ENCODE measurements around the gene TNS3. TPM values are rescaled to one million over a fixed set of nuclear protein-coding genes. Genes with fewer than 3 reads are reported as not detected.

Gene TNS3
- total and polyA plus RNA-seq, 9 of the 15 experiments (the other 6 are each of a cell fraction or from before 2014, with no cell fraction given) = 0.20 TPM; not detected in 8

DNA sequence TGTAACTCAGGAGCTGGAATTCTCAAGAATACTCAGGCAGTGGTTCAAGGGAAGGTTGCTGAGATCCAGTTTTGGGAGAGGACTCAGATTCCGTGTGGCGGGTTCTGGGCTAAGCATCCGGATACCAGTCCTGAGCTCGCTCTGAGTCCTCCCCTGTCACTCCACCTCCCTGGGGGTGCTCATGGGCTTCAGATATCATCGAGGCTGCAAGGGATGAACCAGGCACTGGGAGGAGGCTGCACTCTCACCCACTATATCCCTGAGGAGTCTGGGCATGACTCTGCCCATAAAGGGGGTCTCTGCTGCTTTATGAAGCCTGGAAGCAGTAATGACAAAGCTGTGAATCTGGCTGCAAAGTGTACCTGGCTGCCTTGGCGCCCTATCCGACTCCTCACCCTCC is 188.5 kb downstream of the TNS3 start (continued):
- TF ChIP-seq MYC (IDR thresholded peaks at IDR 0.05; ENCODE audit: low read depth, low read length) (no peak), MYC (CRISPR knock-in tag; IDR thresholded peaks at IDR 0.05; ENCODE audit: borderline replicate concordance, low read depth) (no peak)
- TF ChIP-seq, protein P1, sequence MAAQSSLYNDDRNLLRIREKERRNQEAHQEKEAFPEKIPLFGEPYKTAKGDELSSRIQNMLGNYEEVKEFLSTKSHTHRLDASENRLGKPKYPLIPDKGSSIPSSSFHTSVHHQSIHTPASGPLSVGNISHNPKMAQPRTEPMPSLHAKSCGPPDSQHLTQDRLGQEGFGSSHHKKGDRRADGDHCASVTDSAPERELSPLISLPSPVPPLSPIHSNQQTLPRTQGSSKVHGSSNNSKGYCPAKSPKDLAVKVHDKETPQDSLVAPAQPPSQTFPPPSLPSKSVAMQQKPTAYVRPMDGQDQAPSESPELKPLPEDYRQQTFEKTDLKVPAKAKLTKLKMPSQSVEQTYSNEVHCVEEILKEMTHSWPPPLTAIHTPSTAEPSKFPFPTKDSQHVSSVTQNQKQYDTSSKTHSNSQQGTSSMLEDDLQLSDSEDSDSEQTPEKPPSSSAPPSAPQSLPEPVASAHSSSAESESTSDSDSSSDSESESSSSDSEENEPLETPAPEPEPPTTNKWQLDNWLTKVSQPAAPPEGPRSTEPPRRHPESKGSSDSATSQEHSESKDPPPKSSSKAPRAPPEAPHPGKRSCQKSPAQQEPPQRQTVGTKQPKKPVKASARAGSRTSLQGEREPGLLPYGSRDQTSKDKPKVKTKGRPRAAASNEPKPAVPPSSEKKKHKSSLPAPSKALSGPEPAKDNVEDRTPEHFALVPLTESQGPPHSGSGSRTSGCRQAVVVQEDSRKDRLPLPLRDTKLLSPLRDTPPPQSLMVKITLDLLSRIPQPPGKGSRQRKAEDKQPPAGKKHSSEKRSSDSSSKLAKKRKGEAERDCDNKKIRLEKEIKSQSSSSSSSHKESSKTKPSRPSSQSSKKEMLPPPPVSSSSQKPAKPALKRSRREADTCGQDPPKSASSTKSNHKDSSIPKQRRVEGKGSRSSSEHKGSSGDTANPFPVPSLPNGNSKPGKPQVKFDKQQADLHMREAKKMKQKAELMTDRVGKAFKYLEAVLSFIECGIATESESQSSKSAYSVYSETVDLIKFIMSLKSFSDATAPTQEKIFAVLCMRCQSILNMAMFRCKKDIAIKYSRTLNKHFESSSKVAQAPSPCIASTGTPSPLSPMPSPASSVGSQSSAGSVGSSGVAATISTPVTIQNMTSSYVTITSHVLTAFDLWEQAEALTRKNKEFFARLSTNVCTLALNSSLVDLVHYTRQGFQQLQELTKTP (IDR thresholded peaks at IDR 0.05; ENCODE audit: low read depth in 1 of 2, partially characterized antibody in 2 of 2) = no peak

DNA sequence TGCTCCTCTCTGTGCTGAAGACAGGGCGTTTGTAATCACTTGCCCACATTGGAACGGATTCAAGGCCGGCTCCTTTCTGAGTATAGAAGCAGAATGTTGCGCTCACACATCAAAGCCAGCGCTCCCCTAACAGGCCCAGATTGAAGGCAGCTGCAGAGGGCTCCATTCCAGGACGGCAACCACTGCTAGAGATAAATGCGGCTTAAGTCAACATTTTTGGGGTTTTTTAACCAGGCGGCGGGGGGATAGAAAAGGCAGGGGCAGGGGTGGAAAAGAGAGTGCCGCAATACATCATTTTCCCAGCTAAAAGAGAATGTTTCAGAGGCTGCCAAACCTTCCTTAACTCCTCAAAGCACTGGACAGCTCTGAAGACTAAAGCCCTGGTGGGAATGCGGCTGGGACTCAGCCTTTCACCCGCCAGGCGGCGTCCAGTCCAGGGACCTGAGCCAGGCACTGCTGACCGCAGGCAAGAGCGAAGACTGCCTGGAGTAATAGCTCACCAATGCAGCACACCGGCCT is 189.6 kb downstream of the TNS3 start:
- Histone ChIP-seq H3K9me1 (ENCODE audit: control insufficient read depth, insufficient read depth, low read length) (no peaks in the 10 kb centered on the region), H3K4me3 (no peak overlapping the region), H3K36me3 (ENCODE audit: control insufficient read depth, insufficient read depth, low read length) (no peaks in the 10 kb centered on the region), H3K9me3 (replicated peaks; ENCODE audit: control insufficient read depth, insufficient read depth, low read depth, low read length) (no peaks in the 10 kb centered on the region), H3K4me2 (ENCODE audit: insufficient read depth, low read length) (no peak overlapping the region), H3K4me1 (replicated peaks in 1 of 2; ENCODE audit: control insufficient read depth in 2 of 2, insufficient read depth in 2 of 2, low read length in 2 of 2) (no peaks in the 10 kb centered on the region), H3K27me3 (ENCODE audit: control insufficient read depth in 2 of 2, insufficient read depth in 2 of 2, low read length in 2 of 2) (peaks cover 24 to 82% of the 10 kb centered on the region in 2 experiments; a peak in 4 of 5 replicates), H4K20me1 (replicated peaks; ENCODE audit: control insufficient read depth, insufficient read depth, low read length) (no peaks in the 10 kb centered on the region), H3K27ac (ENCODE audit: extremely low read depth, low read depth, low read length) (no peak overlapping the region), H3K9ac (ENCODE audit: insufficient read depth in 1 of 2, low read depth in 2 of 2, low read length in 2 of 2) (no peak overlapping the region), H3K79me2 (ENCODE audit: control insufficient read depth, insufficient read depth, low read length) (no peaks in the 10 kb centered on the region), H2AFZ (ENCODE audit: low read depth, low read length) (no peak overlapping the region)
- CTCF ChIA-PET (ENCODE audit: low intra/inter-chr PET ratio) = no interaction called here
- no TSS peak for BruUV-seq (replicated peaks)
- ATAC-seq (peak; percentile 95), FAIRE-seq (no peak), DNase-seq (ENCODE audit: extremely low read depth in 1 of 4, low spot score in 3 of 4) (peak; percentile 24 to 48 (median 40))
- POLR2A ChIA-PET = interaction anchor here (0.6 to 0.7 kb wide), 2 partner anchors 146 to 212 kb away, joined by 3 read pairs; no protein-coding TSS in a partner anchor
- 3% methylated on average over 17 of the region's 17 CpGs for WGBS (ENCODE audit: insufficient coverage, low coverage, missing lambda C conversion rate)
- intact Hi-C loops (cut with micrococcal nuclease) = no loop called here
- in situ Hi-C loops (cut with MboI) = no loop called here
- TF ChIP-seq, protein P2, sequence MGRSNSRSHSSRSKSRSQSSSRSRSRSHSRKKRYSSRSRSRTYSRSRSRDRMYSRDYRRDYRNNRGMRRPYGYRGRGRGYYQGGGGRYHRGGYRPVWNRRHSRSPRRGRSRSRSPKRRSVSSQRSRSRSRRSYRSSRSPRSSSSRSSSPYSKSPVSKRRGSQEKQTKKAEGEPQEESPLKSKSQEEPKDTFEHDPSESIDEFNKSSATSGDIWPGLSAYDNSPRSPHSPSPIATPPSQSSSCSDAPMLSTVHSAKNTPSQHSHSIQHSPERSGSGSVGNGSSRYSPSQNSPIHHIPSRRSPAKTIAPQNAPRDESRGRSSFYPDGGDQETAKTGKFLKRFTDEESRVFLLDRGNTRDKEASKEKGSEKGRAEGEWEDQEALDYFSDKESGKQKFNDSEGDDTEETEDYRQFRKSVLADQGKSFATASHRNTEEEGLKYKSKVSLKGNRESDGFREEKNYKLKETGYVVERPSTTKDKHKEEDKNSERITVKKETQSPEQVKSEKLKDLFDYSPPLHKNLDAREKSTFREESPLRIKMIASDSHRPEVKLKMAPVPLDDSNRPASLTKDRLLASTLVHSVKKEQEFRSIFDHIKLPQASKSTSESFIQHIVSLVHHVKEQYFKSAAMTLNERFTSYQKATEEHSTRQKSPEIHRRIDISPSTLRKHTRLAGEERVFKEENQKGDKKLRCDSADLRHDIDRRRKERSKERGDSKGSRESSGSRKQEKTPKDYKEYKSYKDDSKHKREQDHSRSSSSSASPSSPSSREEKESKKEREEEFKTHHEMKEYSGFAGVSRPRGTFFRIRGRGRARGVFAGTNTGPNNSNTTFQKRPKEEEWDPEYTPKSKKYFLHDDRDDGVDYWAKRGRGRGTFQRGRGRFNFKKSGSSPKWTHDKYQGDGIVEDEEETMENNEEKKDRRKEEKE (IDR thresholded peaks at IDR 0.05; ENCODE audit: borderline replicate concordance in 1 of 2, control insufficient read depth in 1 of 2, low read depth in 2 of 2, low read length in 1 of 2) = no peak
